Urinary bladder (tissue), 4 donors: Measurements from ENCODE around the gene NEO1. TPM values are rescaled to one million over a fixed set of nuclear protein-coding genes. Genes with fewer than 3 reads are reported as not detected.

Experiments used
- DNase-seq: peaks from one replicate; pipeline ENCODE4 v3.0.0-alpha.2; 2015; ENCODE audit errors: extremely low spot score
- H3K27ac ChIP-seq: one replicate; pipeline ENCODE4 v1.5.1; 2013; ENCODE audit warnings: low read depth, mild to moderate bottlenecking, moderate library complexity
- H3K36me3 ChIP-seq: one replicate; pipeline ENCODE4 v1.6.1; 2013; ENCODE audit warnings: mild to moderate bottlenecking, moderate library complexity; ENCODE audit not compliant: insufficient read depth
- H3K4me1 ChIP-seq: one replicate; pipeline ENCODE4 v1.6.1; 2013; ENCODE audit warnings: mild to moderate bottlenecking, moderate library complexity; ENCODE audit not compliant: insufficient read depth
- H3K4me3 ChIP-seq: one replicate; pipeline ENCODE4 v1.5.1; 2013; ENCODE audit warnings: low read depth, low read length
- WGBS: extraction: QIAGEN DNeasy Blood & Tissue Kit; methylation state at CpG from one replicate; pipeline ENCODE4 v1.1.7; 2013; 5-methylcytosine and 5-hydroxymethylcytosine counted together
- polyA plus RNA-seq: library from polyadenylated mRNA; stranded (reverse); fragments of 200-250 nt; gene quantifications from one replicate; pipeline ENCODE4 v1.2.3, GENCODE V29; 2013
- total RNA-seq: library from RNA; depleted of rRNA; stranded (reverse); fragments of >200 nt; gene quantifications from one replicate; pipeline ENCODE4 v1.2.3, GENCODE V29; 2014
- donor health status: healthy with polysubstance abuse.
- donor health status: healthy.

The NEO1 gene
- total and polyA plus RNA-seq, 2 donors = 24.7 to 52.4 TPM

DNA sequence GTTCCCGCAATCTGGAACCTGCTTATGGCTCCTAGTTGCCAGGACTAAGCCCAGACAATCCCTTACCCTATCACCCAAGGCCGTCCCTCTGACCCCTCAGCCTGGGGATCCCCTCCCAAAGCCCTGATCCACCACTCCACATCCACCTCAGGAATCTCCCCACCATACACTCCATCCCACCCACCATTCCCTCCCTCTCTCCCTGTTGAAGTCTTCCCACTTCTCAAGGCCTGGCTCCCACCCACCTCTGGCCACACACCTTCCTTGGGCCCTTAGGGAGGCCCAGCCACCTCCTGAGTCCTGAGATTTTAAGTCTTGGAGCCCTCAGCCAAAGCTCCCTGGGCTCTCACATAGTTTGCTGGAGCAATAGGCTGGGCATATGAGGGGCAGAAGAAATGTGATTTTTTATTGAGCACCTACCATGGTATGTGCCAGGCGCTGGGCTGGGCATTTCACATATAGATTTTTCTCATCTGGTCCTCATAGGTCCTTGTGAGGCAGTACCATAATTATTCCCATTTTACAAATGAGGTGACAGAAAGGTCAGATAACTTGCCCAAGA lies 268.4 kb downstream of the NEO1 start:
- 94% methylated on average over 3 of the region's 3 CpGs for WGBS
- Histone ChIP-seq H3K36me3 (no peaks in the 10 kb centered on the region), H3K4me1 (no peaks in the 10 kb centered on the region), H3K27ac (no peak overlapping the region), H3K4me3 (no peak overlapping the region)
- no peak for DNase-seq

DNA sequence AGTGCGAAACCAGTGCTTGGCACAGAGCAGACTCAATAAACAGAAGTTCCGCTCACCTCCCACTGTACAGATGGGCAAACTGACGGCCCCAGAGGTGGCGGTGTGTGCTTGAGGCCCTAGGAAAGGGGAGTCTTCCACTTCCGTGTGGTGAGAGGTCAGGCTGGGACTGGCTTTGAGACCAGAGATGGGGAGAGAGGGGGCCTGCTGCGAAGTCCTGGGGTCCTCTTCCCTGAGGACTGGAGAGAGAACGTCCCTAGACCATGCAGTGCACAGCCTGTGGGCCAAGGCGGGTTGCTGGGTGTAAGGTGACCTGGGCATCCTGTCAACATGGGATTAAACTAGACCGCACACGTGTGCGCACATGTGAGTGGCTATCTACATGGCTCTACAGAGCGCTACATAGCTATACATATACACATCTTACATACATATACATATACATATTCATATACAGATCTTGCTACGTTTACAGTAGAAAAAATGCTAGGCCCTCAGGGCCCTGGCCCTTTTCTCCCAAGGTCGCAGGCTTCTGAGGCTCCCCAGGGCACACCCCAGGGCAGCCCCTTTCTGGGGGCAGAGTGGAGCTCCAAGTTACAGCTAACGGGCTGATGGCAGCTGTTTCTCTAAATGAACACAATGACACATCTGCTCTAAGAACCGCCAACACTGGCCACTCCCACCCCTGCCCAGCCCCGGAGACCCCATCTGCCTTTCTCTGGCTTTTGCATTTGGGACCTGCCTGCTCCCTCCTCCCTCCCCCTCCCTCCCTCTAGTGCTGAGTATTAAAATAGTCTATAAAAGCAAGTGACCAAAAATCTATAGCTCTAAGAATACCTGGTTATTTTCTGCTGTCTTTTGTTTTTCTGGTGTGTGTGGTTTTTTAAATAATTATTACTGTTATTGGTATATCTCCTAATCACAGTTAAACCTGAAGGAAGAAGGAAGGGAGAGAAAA lies 269.5 kb downstream of the NEO1 start:
- Histone ChIP-seq H3K27ac (no peak overlapping the region), H3K4me3 (no peak overlapping the region), H3K36me3 (no peaks in the 10 kb centered on the region), H3K4me1 (no peaks in the 10 kb centered on the region)
- DNase-seq = no peak
- WGBS = 77% methylated on average over 17 of the region's 17 CpGs

DNA sequence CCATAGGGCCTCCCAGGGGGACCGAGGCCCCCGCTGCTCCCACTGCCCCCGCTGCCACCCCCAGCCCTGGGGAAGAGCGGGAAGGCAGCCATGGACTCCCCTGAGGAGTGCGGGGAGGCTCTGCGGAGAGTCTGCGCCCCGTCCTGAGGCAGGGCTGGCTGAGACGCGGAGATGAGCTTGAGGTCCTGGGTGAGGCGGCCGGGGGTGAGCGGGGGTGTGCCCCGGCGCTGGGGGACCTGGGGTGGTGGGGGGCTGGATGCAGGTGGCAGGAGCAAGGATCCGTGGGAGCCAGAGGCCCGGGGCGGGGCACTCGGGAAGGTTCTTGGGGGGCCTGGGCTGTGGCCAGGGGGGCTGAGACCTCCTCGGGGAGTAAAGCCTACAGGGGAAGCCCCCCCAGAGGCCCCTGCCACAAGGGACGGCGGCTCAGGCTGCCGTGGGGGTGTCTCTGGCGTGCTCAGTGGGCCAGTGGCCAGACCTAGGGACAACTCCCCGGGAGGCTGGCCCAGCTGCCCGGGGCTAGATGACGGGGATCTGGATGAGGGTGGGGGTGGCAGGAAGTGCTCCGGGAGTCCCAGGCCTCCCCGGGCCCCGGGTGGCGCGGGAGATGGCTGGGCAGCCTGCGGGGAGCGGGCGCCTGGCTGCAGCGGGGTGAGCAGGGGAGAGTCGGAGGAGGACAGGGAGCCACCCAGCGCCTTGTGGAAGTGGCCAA lies 270.6 kb downstream of the NEO1 start:
- no peaks in the 10 kb centered on the region for H3K36me3 ChIP-seq
- H3K27ac ChIP-seq = no peak overlapping the region
- no peaks in the 10 kb centered on the region for H3K4me1 ChIP-seq
- 82% methylated on average over 38 of the region's 38 CpGs for WGBS
- no peak overlapping the region for H3K4me3 ChIP-seq
- DNase-seq = no peak

DNA sequence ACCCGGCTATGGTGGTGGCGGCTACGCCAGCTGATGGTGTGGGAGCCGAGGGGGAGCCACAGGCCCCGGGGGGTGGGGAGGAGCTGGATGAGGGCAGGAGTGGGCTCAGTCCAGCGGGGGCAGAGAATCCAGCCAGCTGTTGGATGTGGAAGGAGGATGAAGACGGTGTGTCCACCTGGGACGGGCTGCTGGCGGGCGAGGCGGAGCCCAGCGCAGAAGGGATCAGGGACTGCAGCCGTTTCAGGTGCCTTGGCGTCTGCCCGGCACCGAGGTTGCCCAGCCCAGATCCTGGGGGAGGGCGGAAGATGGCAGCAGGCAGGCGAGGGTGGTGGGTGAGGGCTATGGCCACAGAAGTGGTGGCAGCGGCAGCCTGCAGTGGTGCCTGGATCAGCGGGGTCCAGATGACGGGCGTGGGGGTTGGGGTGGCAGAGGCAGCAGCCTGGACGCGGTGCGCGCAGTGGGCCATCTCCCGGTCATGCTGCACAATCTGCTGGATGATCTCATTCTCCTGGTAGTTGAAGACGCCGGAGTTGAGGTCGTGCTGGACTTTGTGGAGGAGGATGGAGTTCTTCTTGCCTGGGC lies 271.2 kb downstream of the NEO1 start:
- 91% methylated on average over 30 of the region's 30 CpGs for WGBS

DNA sequence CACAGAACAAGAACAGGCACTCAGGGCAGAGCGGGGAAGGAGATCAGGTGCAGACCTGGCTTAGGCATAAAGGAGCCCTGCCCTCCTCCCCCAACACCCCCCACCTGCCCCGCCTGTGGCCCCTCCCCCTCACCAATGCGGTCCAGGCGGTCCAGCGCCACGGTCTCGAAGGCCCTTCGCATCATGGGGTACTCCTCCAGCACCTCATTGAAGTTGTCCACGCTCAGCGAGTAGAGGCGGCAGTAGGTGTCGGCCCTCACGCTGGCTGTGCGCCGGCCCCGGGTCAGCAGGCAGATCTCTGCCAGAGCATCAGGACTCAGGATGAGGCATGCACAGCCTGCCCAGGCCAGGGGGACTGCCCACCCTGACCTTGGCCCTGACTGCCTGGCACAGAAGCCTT lies 271.7 kb downstream of the NEO1 start:
- H3K4me1 ChIP-seq = no peaks in the 10 kb centered on the region
- DNase-seq = no peak
- no peak overlapping the region for H3K27ac ChIP-seq
- no peak overlapping the region for H3K4me3 ChIP-seq
- 93% methylated on average over 16 of the region's 16 CpGs for WGBS
- H3K36me3 ChIP-seq = no peaks in the 10 kb centered on the region

More for the DNA sequence above, 271.2 kb downstream of the NEO1 start:
- H3K27ac ChIP-seq = no peak overlapping the region
- no peak for DNase-seq
- H3K4me1 ChIP-seq = no peaks in the 10 kb centered on the region
- no peaks in the 10 kb centered on the region for H3K36me3 ChIP-seq
- H3K4me3 ChIP-seq = no peak overlapping the region

DNA sequence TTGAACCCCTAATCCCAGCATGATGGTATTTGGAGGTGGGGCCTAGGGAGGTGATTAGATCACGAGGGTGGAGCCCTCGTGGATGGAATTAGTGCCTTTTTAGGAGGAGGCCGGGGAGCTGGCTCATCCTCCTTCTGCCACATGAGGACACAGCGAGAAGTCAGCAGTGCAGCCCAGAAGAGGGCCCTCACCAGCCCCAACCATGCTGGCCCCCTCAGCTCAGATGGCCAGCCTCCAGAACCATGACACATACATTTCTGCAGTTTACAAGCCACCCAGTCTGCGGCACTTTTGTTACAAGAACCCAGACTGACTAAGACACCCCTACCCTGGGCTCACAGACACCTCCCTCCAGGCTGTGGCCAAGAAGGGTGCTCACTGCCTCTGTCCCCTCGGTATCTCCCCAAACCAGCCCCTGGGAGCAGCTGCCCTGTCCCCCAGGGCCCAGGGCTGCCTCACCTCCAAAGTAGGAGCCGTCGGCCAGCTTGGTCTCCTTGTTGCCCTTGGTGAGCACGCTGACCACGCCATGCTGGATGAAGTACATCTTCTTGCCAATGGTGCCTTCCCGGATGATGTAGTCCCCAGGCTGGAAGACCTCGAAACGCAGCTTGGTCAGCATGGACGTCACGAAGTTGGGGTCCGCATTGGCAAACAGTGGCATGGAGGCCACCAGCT lies 272.4 kb downstream of the NEO1 start:
- H3K36me3 ChIP-seq = no peaks in the 10 kb centered on the region
- H3K27ac ChIP-seq = no peak overlapping the region
- no peaks in the 10 kb centered on the region for H3K4me1 ChIP-seq
- 93% methylated on average over 16 of the region's 16 CpGs for WGBS
- no peak for DNase-seq
- no peak overlapping the region for H3K4me3 ChIP-seq

DNA sequence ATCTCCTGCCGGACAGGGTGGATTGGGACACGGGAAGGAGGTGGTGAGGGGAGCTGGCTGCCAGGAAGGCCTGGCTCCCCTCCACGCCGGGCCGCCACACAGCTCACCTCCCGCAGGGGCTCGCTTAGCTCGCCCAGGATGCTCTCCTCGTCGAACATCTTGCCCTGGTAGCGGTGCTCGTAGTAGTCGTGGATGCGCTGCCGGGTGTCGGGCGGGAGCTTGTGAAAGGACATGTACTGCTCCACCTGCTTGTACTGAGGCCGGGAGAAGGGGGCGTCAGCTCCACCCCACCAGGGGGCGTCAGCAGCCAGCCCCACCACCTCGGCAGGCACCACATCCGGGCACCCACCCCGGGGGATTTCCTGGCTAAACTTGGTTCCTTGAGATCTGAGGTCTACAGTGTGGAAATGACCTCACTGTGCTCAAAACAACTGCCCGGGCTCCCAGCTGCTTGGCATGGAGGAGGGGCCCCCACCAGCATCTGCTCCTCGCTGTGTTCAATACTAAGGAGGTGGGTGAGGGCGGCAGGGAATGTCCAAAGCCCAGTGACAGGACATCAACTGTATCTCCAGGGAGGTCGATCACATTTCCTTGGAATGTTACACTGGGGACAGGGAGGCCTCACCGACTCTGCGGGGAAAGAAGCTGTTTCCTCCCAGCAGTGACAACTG lies 273.1 kb downstream of the NEO1 start:
- no peak overlapping the region for H3K4me3 ChIP-seq
- H3K36me3 ChIP-seq = no peaks in the 10 kb centered on the region
- no peaks in the 10 kb centered on the region for H3K4me1 ChIP-seq
- no peak overlapping the region for H3K27ac ChIP-seq
- WGBS = 68% methylated on average over 29 of the region's 29 CpGs
- DNase-seq = no peak

DNA sequence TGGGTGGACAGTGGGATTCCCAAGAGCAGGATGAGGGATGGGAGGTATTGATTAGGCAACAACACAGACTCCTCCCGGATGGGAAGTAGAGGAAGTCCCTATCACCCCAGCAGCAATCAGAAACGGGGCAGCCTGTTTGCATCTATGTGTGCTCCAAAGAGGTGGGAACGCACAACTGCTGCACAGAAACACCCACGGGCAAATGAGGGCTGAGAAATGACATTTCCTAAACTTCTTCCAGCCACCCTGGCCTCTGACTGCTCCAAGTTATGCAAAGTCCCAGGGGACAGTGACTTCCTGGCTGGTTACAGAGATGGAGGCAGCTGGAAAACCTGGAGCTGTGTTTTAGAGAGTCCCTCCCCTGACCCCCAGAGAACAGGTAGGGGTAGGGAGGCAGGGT lies 273.9 kb downstream of the NEO1 start:
- Histone ChIP-seq H3K4me1 (no peaks in the 10 kb centered on the region), H3K27ac (no peak overlapping the region), H3K4me3 (no peak overlapping the region), H3K36me3 (no peaks in the 10 kb centered on the region)
- no peak for DNase-seq
- WGBS = 46% methylated on average over 4 of the region's 4 CpGs

DNA sequence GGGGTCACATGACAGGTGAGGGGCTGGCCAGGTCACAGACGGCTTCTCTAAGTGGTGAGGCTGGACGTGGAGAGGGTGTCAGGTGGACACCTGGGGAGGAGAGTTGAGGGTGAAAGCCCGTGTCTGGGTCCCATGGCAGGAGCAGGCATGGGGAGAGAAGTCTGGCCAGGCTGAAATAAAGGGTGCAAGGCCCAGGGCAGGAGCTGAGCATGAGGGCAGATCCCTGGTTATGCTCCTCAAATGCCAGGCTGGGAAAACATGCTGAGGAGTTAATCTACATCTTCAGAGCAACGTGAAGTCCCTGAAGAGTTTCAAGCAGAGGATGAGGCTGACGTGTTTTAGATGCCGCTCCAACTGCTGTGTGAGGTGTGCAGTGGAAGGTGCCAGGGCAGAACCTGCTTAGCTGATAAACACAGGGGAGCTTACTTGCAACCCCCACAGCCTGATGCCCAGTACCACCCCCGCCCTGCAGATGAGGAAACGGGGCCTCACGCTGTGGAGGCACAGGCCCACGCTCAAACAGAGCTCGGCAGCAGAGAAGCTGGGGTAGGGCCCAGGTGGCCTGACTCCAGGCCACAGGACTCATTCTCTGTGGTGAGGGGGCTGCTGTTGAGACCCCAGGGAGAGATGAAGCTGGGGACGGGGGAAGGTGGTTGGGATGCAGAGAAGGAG lies 276.0 kb downstream of the NEO1 start:
- no peaks in the 10 kb centered on the region for H3K4me1 ChIP-seq
- no peak overlapping the region for H3K4me3 ChIP-seq
- H3K36me3 ChIP-seq = no peaks in the 10 kb centered on the region
- no peak for DNase-seq
- 84% methylated on average over 12 of the region's 12 CpGs for WGBS
- no peak overlapping the region for H3K27ac ChIP-seq

DNA sequence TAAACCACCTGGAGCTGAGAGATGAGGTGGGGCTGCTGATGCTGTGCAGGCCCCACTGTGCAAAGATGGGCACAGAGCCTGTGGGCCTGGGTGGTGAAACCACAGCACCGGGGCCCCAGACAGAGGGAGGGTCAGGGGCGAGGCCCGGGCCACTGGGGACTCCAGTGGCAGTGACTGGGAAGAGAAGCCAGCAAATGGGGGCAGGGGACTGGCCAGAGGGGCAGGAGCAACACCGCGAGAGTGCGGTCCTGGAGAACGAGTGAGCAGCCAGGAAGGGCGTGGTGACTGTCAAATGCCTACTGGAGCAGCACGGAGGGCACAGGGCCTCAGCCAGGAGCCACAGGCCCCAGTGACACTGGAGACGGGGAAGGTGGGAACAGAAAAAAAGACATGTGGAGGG lies 276.7 kb downstream of the NEO1 start:
- no peak overlapping the region for H3K4me3 ChIP-seq
- WGBS = 75% methylated on average over 10 of the region's 10 CpGs
- H3K4me1 ChIP-seq = no peaks in the 10 kb centered on the region
- H3K27ac ChIP-seq = no peak overlapping the region
- no peaks in the 10 kb centered on the region for H3K36me3 ChIP-seq
- DNase-seq = no peak

DNA sequence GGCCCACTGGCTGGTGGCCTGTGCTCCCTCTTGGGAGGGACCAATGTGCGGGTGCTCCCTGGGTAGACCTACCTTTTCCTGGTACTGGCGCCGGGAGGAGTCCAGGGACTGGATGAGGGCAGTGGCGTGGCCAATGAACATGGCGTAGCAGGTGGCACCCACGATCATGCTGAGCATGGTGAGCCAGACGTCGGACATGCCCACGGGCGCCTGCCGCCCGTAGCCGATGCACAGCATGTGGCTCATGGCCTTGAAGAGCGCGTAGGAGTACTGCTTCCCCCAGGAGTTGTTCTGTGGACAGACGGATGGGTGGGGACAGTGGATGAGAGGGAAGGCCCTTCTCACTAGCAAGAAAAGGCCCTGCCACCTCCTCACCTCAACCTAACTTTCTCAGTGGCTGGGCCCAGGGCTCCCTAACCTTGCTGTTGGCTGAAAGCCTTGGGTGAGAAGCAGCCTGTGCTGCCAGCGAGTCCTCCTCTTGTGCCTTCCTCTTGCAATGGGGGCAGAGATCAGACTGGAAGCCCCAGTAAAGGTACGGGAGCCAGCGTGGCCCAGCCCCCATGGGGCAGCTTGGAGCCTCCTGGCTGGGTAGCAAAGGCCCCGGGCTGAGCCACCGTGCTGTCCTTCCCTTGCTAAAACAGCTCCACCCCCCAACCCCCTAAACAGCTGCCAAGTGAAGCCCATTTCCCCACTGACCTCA lies 277.4 kb downstream of the NEO1 start:
- Histone ChIP-seq H3K36me3 (no peaks in the 10 kb centered on the region), H3K4me3 (no peak overlapping the region), H3K4me1 (no peaks in the 10 kb centered on the region), H3K27ac (no peak overlapping the region)
- no peak for DNase-seq
- WGBS = 89% methylated on average over 21 of the region's 21 CpGs
